Caco-2 (cell line): ENCODE data around the gene SOS1. TPM values are rescaled to one million over a fixed set of nuclear protein-coding genes. Genes with fewer than 3 reads are reported as not detected.
"Not testable (repeated sequence)": the region's sequence is repeated elsewhere in the genome, so short reads cannot be mapped to it uniquely, and the experiment has no call there.

Experiments
- BruUV-seq: library from RNA; stranded (reverse); fragments of 400-500 nt; replicated peaks from 2 replicates; lab custom pipeline; 2021; lab: Mats Ljungman, UMichigan
- CTCF ChIA-PET: fragments of 300-600 bp; sonication (Branson Sonifier 250); formaldehyde crosslinking; loops from one replicate; lab custom pipeline; 2022; ENCODE audit warnings: antibody characterized with exemption; lab: Charles Lee
- POLR2A ChIA-PET: fragments of 300-600 bp; sonication (Branson Sonifier 250); formaldehyde crosslinking; loops from one replicate; lab custom pipeline; 2022; ENCODE audit warnings: antibody characterized with exemption; lab: Charles Lee
- DNase-seq, 2 experiments: peaks; one replicate each; pipeline versions ENCODE4 v3.0.0 to v3.0.0-alpha.2; 2020 to 2022
- H3K27me3 ChIP-seq: replicated peaks from 2 replicates; pipeline ENCODE4 v1.6.0; 2011; ENCODE audit warnings: low read length; ENCODE audit not compliant: control insufficient read depth, insufficient read depth
- H3K36me3 ChIP-seq: 2 replicates; pipeline ENCODE4 v1.5.1; 2011; ENCODE audit warnings: low read length; ENCODE audit not compliant: control insufficient read depth, insufficient read depth
- H3K4me1 ChIP-seq: fragments of 250-450 bp; sonication (Bioruptor Pico); 2 replicates; pipeline ENCODE4 v1.5.1; 2020; ENCODE audit warnings: mild to moderate bottlenecking
- H3K4me3 ChIP-seq: 2 replicates; pipeline ENCODE4 v1.5.1; 2011; ENCODE audit warnings: low read depth, mild to moderate bottlenecking, control low read depth, low read length
- H3K9me3 ChIP-seq: fragments of 250-450 bp; sonication (Bioruptor Pico); 2 replicates; pipeline ENCODE4 v1.5.1; 2020; ENCODE audit warnings: mild to moderate bottlenecking, moderate library complexity
- H3K27ac Mint-ChIP-seq: one replicate; pipeline ENCODE4 v1.8.0; 2022; ENCODE audit warnings: mixed read lengths; ENCODE audit not compliant: unreplicated experiment
- H3K27me3 Mint-ChIP-seq: one replicate; pipeline ENCODE4 v1.8.0; 2022; ENCODE audit warnings: mixed read lengths; ENCODE audit not compliant: insufficient read depth, unreplicated experiment
- H3K36me3 Mint-ChIP-seq: one replicate; pipeline ENCODE4 v1.8.0; 2022; ENCODE audit warnings: mild to moderate bottlenecking, mixed read lengths; ENCODE audit not compliant: insufficient read depth, unreplicated experiment
- H3K4me1 Mint-ChIP-seq: one replicate; pipeline ENCODE4 v1.8.0; 2022; ENCODE audit warnings: low read depth, mixed read lengths; ENCODE audit not compliant: unreplicated experiment
- H3K4me3 Mint-ChIP-seq: one replicate; pipeline ENCODE4 v1.8.0; 2022; ENCODE audit warnings: mild to moderate bottlenecking, moderate library complexity, mixed read lengths; ENCODE audit not compliant: unreplicated experiment
- H3K9me3 Mint-ChIP-seq: one replicate; pipeline ENCODE4 v1.8.0; 2022; ENCODE audit warnings: mixed read lengths; ENCODE audit not compliant: unreplicated experiment
- CTCF ChIP-seq, 2 experiments: fragments of 200-600 bp in 1 of 2; IDR thresholded peaks; 1 replicate in 1 of 2; 2 replicates in 1 of 2; pipeline versions ENCODE4 v1.5.1 to v1.8.0; 2011 to 2022; ENCODE audit warnings: antibody characterized with exemption in 1 of 2, control low read depth in 1 of 2, inconsistent platforms in 1 of 2, low read depth in 1 of 2, low read length in 1 of 2, mild to moderate bottlenecking in 1 of 2, moderate library complexity in 1 of 2; ENCODE audit not compliant: insufficient read depth in 1 of 2, severe bottlenecking in 1 of 2, unreplicated experiment in 1 of 2
- intact Hi-C: fragments of 100-400 bp; cut with micrococcal nuclease; formaldehyde crosslinking; loops from one replicate; pipeline ENCODE4 v1.10.0; 2022; ENCODE audit not compliant: unreplicated experiment
- total RNA-seq: library from RNA; stranded (reverse); gene quantifications from 2 replicates; pipeline ENCODE4 v1.2.3, GENCODE V29; 2022

The SOS1 gene
- total RNA-seq, 1 experiment from 2014 or later = 49.7 TPM

DNA sequence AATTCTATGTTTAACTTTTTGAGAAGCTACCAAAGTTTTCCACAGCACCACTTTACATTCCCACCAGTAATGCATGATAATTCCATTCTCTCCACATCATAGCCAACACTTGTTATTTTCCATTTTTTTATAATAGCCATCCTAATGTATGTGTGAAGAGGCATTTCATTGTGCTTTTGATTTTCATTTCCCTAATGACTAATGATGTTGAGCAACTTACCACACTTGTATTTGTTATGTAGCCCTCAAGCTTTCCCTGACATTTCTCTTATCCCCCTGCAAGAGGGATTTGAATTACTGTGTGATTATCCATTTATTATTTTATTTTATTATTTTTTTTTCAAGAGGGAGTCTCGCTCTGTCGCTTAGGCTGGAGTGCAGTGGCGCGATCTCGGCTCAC lies 23.6 kb upstream of the SOS1 start:
- no peak for TF ChIP-seq CTCF (IDR thresholded peaks at IDR 0.05; ENCODE audit: insufficient read depth in 1 of 2, low read depth in 1 of 2, low read length in 1 of 2, severe bottlenecking in 1 of 2, unreplicated experiment in 1 of 2)
- Mint-ChIP-seq H3K27ac (no peak overlapping the region), H3K36me3 (no peaks in the 10 kb centered on the region), H3K4me3 (no peak overlapping the region), H3K4me1 (peaks cover 5% of the 10 kb centered on the region), H3K9me3 (no peaks in the 10 kb centered on the region), H3K27me3 (no peaks in the 10 kb centered on the region)
- no TSS peak for BruUV-seq
- no peaks in the 10 kb centered on the region for H3K27me3 ChIP-seq
- peaks cover 11% of the 10 kb centered on the region for H3K4me1 ChIP-seq
- CTCF ChIA-PET = no interaction called here
- no peak overlapping the region for H3K4me3 ChIP-seq
- DNase-seq = no peak
- intact Hi-C loops = no loop called here
- H3K9me3 ChIP-seq = no peaks in the 10 kb centered on the region
- POLR2A ChIA-PET = no interaction called here
- no peaks in the 10 kb centered on the region for H3K36me3 ChIP-seq

DNA sequence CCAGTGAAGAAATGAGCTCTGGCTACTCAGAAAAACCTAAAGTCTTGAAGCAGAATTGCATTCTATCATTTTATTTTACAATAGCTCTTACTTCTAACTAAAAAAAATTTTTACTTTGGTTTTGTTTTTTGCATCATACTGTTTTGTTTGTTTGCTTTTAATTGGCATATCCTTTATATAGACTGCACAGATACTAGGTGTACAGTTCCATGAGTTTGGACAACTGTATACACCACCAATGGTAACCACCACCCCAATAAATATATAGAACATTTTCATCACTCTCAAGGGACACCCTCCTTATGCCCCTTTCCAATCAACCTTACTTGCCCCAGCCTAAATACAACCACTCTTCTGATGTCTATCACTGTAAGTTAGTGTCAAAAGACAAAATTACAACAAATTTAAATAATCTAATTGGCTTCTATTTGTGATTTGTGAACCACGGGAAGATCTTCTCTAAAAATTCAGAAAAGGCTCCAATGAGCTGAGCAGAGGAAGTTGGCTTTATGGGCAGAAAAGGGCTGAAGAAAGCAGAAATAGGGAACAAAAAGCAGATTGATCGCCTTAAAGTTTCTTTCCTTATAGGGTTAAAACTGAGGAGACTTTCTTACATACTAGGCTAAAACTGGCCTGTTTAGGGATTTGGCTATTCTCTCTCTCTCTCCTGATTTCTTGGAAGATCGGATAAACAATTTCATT lies 22.2 kb upstream of the SOS1 start:
- Mint-ChIP-seq H3K4me3 (no peak overlapping the region), H3K36me3 (no peaks in the 10 kb centered on the region), H3K27me3 (no peaks in the 10 kb centered on the region), H3K27ac (no peak overlapping the region), H3K4me1 (peaks cover 13% of the 10 kb centered on the region), H3K9me3 (no peaks in the 10 kb centered on the region)
- intact Hi-C loops = no loop called here
- Histone ChIP-seq H3K36me3 (no peaks in the 10 kb centered on the region), H3K4me3 (no peak overlapping the region), H3K27me3 (no peaks in the 10 kb centered on the region), H3K9me3 (no peaks in the 10 kb centered on the region), H3K4me1 (peaks cover 22% of the 10 kb centered on the region)
- CTCF ChIA-PET = no interaction called here
- no peak for TF ChIP-seq CTCF (IDR thresholded peaks at IDR 0.05; ENCODE audit: insufficient read depth in 1 of 2, low read depth in 1 of 2, low read length in 1 of 2, severe bottlenecking in 1 of 2, unreplicated experiment in 1 of 2)
- no peak for DNase-seq
- POLR2A ChIA-PET = no interaction called here
- no TSS peak for BruUV-seq

DNA sequence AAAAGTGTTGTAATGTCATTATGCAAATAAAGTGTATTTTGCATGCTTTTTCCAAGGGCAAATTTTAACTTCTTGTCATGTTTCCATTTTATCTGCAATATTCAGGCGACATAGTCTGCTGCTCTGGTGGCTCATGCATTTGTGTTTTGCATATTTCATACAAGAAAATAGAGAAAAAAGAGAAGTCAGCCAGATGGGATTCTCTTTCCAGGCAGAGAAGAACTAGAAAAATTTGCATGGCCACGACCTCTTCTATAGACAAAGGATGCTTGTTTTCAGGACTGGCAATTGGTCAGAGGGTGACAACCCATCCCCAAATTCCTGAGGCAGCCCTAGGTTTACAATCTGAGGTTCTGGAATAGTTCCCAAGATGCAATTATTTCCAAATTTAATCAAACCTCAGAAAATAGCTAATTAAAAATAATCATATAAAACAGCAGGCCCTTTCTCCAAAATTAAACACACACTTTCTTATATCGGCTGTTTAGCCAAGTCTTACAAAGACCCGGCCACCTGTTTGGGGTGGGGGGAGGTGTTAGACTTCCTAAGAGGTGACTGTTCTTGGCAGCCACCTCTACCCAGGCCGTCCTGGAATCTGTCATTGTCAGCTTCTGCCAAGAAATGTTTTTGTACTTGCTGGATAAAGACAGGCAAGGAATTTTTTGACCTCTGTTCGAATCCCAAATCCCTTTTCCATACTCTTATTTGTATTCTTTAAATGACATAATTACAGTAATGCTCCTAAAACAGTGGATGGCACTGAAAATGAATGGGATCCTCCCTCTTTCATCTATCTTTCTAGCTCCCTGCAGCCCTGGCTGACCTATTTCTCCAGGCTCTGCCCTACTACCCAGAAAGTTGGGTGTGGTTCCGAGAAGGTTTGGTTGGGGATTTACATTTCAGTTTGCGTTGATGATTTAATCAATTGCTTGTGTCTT lies 20.8 kb upstream of the SOS1 start:
- no peaks in the 10 kb centered on the region for H3K36me3 Mint-ChIP-seq
- no peak overlapping the region for H3K4me3 Mint-ChIP-seq
- DNase-seq = no peak
- peaks cover 17% of the 10 kb centered on the region for H3K4me1 Mint-ChIP-seq
- POLR2A ChIA-PET = no interaction called here
- Histone ChIP-seq H3K27me3 (no peaks in the 10 kb centered on the region), H3K9me3 (no peaks in the 10 kb centered on the region), H3K36me3 (no peaks in the 10 kb centered on the region), H3K4me1 (peaks cover 23% of the 10 kb centered on the region), H3K4me3 (no peak overlapping the region)
- no peaks in the 10 kb centered on the region for H3K9me3 Mint-ChIP-seq
- BruUV-seq = no TSS peak
- H3K27ac Mint-ChIP-seq = no peak overlapping the region
- TF ChIP-seq CTCF (IDR thresholded peaks at IDR 0.05; ENCODE audit: insufficient read depth in 1 of 2, low read depth in 1 of 2, low read length in 1 of 2, severe bottlenecking in 1 of 2, unreplicated experiment in 1 of 2) = no peak
- intact Hi-C loops = no loop called here
- CTCF ChIA-PET = no interaction called here
- no peaks in the 10 kb centered on the region for H3K27me3 Mint-ChIP-seq

- POLR2A ChIA-PET, H3K4me3 Mint-ChIP-seq, intact Hi-C loops, H3K9me3 Mint-ChIP-seq, H3K27ac Mint-ChIP-seq, BruUV-seq, DNase-seq, H3K4me3 ChIP-seq, H3K36me3 ChIP-seq, H3K36me3 Mint-ChIP-seq, H3K27me3 ChIP-seq, H3K9me3 ChIP-seq, H3K27me3 Mint-ChIP-seq, CTCF ChIA-PET: not testable (repeated sequence)
- H3K4me1 Mint-ChIP-seq = peaks cover 17% of the 10 kb centered on the region
- H3K4me1 ChIP-seq = peaks cover 23% of the 10 kb centered on the region
Observed at GRCh38 chr2:39140948-39141333, 20.1 kb upstream of the SOS1 start.
